ENCODE measurements around the gene HDAC4.

HDAC4 gene

GRCh38 chr2:239321596-239322415 lies 79.0 kb downstream of the HDAC4 start:
- no peak for FAIRE-seq

GRCh38 chr2:239318790-239319661 lies 81.8 kb downstream of the HDAC4 start:
- no peak for FAIRE-seq

- FAIRE-seq: no peak
These were observed 82.6 kb downstream of the HDAC4 start for GRCh38 chr2:239318151-239318611.

- no peak for FAIRE-seq
These were observed 84.0 kb downstream of the HDAC4 start for GRCh38 chr2:239316562-239317465.

- FAIRE-seq: no peak
These were observed 85.5 kb downstream of the HDAC4 start for GRCh38 chr2:239315308-239315707.

- no peak for FAIRE-seq
These were observed 87.0 kb downstream of the HDAC4 start for GRCh38 chr2:239313776-239314175.

- no peak for FAIRE-seq
These were observed 87.8 kb downstream of the HDAC4 start for GRCh38 chr2:239312741-239313667.

- no peak for FAIRE-seq
These were observed 88.7 kb downstream of the HDAC4 start for GRCh38 chr2:239312081-239312511.

GRCh38 chr2:239311132-239312040 lies 89.4 kb downstream of the HDAC4 start:
- no peak for FAIRE-seq

- no peak for FAIRE-seq
These were observed 90.3 kb downstream of the HDAC4 start for GRCh38 chr2:239310401-239311061.

- FAIRE-seq: no peak
These were observed 91.2 kb downstream of the HDAC4 start for GRCh38 chr2:239309398-239310245.

GRCh38 chr2:239308661-239309397 lies 92.0 kb downstream of the HDAC4 start:
- no peak for FAIRE-seq

- FAIRE-seq: no peak
These were observed 92.8 kb downstream of the HDAC4 start for GRCh38 chr2:239307921-239308613.

- no peak for FAIRE-seq
These were observed 93.6 kb downstream of the HDAC4 start for GRCh38 chr2:239307221-239307569.

- FAIRE-seq: no peak
These were observed 94.3 kb downstream of the HDAC4 start for GRCh38 chr2:239306274-239307220.

GRCh38 chr2:239305771-239306170 lies 95.0 kb downstream of the HDAC4 start:
- no peak for FAIRE-seq

Measured in TTC549 (cell line).